Panc1 (cell line): ENCODE measurements around the gene EIF4G3. TPM values are rescaled to one million over a fixed set of nuclear protein-coding genes. Genes with fewer than 3 reads are reported as not detected.
A peak's percentile ranks its signal among the peaks of the same experiment; 100 is the strongest.

Experiments used
- ATAC-seq: fragments of 200-7000 bp; cut with Tn5 transposase; 2 replicates; pipeline ENCODE4 v1.9.1; 2020; ENCODE audit warnings: mild to moderate bottlenecking, moderate library complexity
- BruUV-seq: library from RNA; stranded (reverse); fragments of 400-500 nt; replicated peaks from 2 replicates; lab custom pipeline; 2021; lab: Mats Ljungman, UMichigan
- CTCF ChIA-PET: fragments of 300-600 bp; sonication (Branson Sonifier 250); formaldehyde crosslinking; loops from one replicate; lab custom pipeline; 2022; ENCODE audit warnings: antibody characterized with exemption; lab: Charles Lee
- POLR2A ChIA-PET: fragments of 300-600 bp; sonication (Branson Sonifier 250); formaldehyde crosslinking; loops from one replicate; lab custom pipeline; 2022; ENCODE audit warnings: antibody characterized with exemption; lab: Charles Lee
- DNase-seq: peaks from one replicate; pipeline ENCODE4 v3.0.0-alpha.2; 2010; ENCODE audit warnings: low read depth, low spot score
- H3K27ac ChIP-seq: 2 replicates; pipeline ENCODE4 v1.5.1; 2011; ENCODE audit warnings: mild to moderate bottlenecking, low read length, inconsistent platforms
- H3K27me3 ChIP-seq: fragments of 200-500 bp; sonication (Bioruptor generic); 2 replicates; pipeline ENCODE4 v1.6.0; 2014; ENCODE audit warnings: low read length, inconsistent platforms; ENCODE audit not compliant: control insufficient read depth, insufficient read depth
- H3K36me3 ChIP-seq: fragments of 200-500 bp; sonication (Bioruptor generic); 2 replicates; pipeline ENCODE4 v1.5.1; 2014; ENCODE audit warnings: inconsistent platforms, mild to moderate bottlenecking, low read length, moderate library complexity; ENCODE audit not compliant: control insufficient read depth, insufficient read depth
- H3K4me1 ChIP-seq: 2 replicates; pipeline ENCODE4 v1.5.1; 2011; ENCODE audit warnings: inconsistent platforms, mild to moderate bottlenecking, low read length, moderate library complexity; ENCODE audit not compliant: control insufficient read depth, insufficient read depth
- H3K4me3 ChIP-seq, 2 experiments: 2 replicates each; pipeline ENCODE4 v1.5.1; 2011 to 2012; ENCODE audit warnings: low read depth in 2 of 2, low read length in 2 of 2, mild to moderate bottlenecking in 2 of 2, inconsistent platforms in 1 of 2, moderate library complexity in 1 of 2
- H3K9me3 ChIP-seq: fragments of 200-500 bp; sonication (Bioruptor generic); 2 replicates; pipeline ENCODE4 v1.5.1; 2014; ENCODE audit warnings: low read depth, mild to moderate bottlenecking, inconsistent platforms, low read length, moderate library complexity; ENCODE audit not compliant: control insufficient read depth, insufficient read depth
- CTCF ChIP-seq: fragments of 450-650 bp; IDR thresholded peaks from 2 replicates; pipeline ENCODE4 v1.5.1; 2017; ENCODE audit warnings: mild to moderate bottlenecking
- POLR2AphosphoS5 ChIP-seq: IDR thresholded peaks from 2 replicates; pipeline ENCODE4 v1.6.1; 2012; ENCODE audit warnings: mild to moderate bottlenecking, low read depth, low read length, moderate library complexity
- REST ChIP-seq, 2 experiments: IDR thresholded peaks; 2 replicates each; pipeline ENCODE4 v1.6.1; 2011 to 2012; ENCODE audit warnings: low read depth in 2 of 2, control low read depth in 1 of 2, low read length in 1 of 2, mild to moderate bottlenecking in 1 of 2, moderate library complexity in 1 of 2; ENCODE audit not compliant: insufficient read depth in 1 of 2
- SIN3A ChIP-seq: IDR thresholded peaks from 2 replicates; pipeline ENCODE4 v1.6.1; 2012; ENCODE audit warnings: low read depth, mild to moderate bottlenecking, low read length, moderate library complexity, borderline replicate concordance; ENCODE audit not compliant: insufficient read depth
- in situ Hi-C: cut with HindIII; loops from 2 replicates; pipeline ENCODE4 v1.10.0; 2016; ENCODE audit warnings: low sequenced_read_pairs, low pct_unique_long_range_greater_than_20kb
- intact Hi-C: fragments of 100-400 bp; cut with micrococcal nuclease; formaldehyde crosslinking; loops from one replicate; pipeline ENCODE4 v1.10.0; 2022; ENCODE audit not compliant: unreplicated experiment
- total RNA-seq: library from RNA; stranded (reverse); gene quantifications from one replicate; pipeline ENCODE4 v1.2.1, GENCODE V29; 2021; ENCODE audit not compliant: unreplicated experiment

EIF4G3 gene
- total RNA-seq, 1 experiment from 2014 or later = 78.6 TPM

- H3K27ac ChIP-seq = no peak overlapping the region
- POLR2A ChIA-PET = interaction anchor here (0.5 to 0.6 kb wide), 2 partner anchors 126 to 420 kb away, joined by 3 to 4 read pairs; no protein-coding TSS in a partner anchor
- ATAC-seq (no peak), DNase-seq (no peak)
- BruUV-seq = TSS peak; percentile 9
- no peak for TF ChIP-seq REST (IDR thresholded peaks at IDR 0.05; ENCODE audit: insufficient read depth in 1 of 2, low read depth in 2 of 2, low read length in 1 of 2)
- no peak for TF ChIP-seq POLR2AphosphoS5
- TF ChIP-seq CTCF = no peak
- no peaks in the 10 kb centered on the region for H3K9me3 ChIP-seq
- intact Hi-C loops (no loop called here), in situ Hi-C loops (no loop called here)
- CTCF ChIA-PET = interaction anchor here (0.6 kb wide), 1 partner anchor 179 kb away, joined by 3 read pairs; no protein-coding TSS in a partner anchor
- no peaks in the 10 kb centered on the region for H3K27me3 ChIP-seq
- no peaks in the 10 kb centered on the region; the same call in 1 of the 2 replicates for H3K36me3 ChIP-seq
- H3K4me1 ChIP-seq = no peaks in the 10 kb centered on the region; the same call in 1 of the 2 replicates
- no peak overlapping the region for H3K4me3 ChIP-seq
These were observed 13.8 kb downstream of the EIF4G3 start for GRCh38 chr1:21162740-21163464.

GRCh38 chr1:21161842-21162241 lies 14.9 kb downstream of the EIF4G3 start:
- Histone ChIP-seq H3K9me3 (no peaks in the 10 kb centered on the region), H3K36me3 (no peaks in the 10 kb centered on the region), H3K27ac (no peak overlapping the region), H3K27me3 (no peaks in the 10 kb centered on the region), H3K4me1 (no peaks in the 10 kb centered on the region; the same call in 1 of the 2 replicates), H3K4me3 (no peak overlapping the region)
- DNase-seq = no peak
- intact Hi-C loops = no loop called here
- TF ChIP-seq SIN3A = no peak
- no peak for TF ChIP-seq CTCF
- ATAC-seq = no peak
- in situ Hi-C loops = no loop called here
- POLR2A ChIA-PET = no interaction called here
- CTCF ChIA-PET = no interaction called here
- no TSS peak for BruUV-seq
